GM06990 (cell line): ENCODE measurements around the gene IL22RA2.

Experiments
- DNase-seq: peaks from one replicate; pipeline ENCODE4 v3.0.0-alpha.2; 2011; ENCODE audit not compliant: insufficient read length; ENCODE audit errors: extremely low read depth
- H3K27me3 ChIP-seq: replicated peaks from 2 replicates; pipeline ENCODE4 v1.6.0; 2011; ENCODE audit warnings: low read length; ENCODE audit not compliant: control insufficient read depth, insufficient read depth
- H3K36me3 ChIP-seq: 2 replicates; pipeline ENCODE4 v1.5.1; 2011; ENCODE audit warnings: low read length; ENCODE audit not compliant: control insufficient read depth, insufficient read depth
- H3K4me3 ChIP-seq: replicated peaks from 2 replicates; pipeline ENCODE4 v1.5.1; 2011; ENCODE audit warnings: low read depth, mild to moderate bottlenecking, control low read depth, low read length
- TF ChIP-seq, protein P1 (sequence below): IDR thresholded peaks from 2 replicates; pipeline ENCODE4 v1.5.1; 2011; ENCODE audit warnings: low read length, control low read depth, mild to moderate bottlenecking, inconsistent platforms; ENCODE audit not compliant: insufficient read depth, poor library complexity, severe bottlenecking

IL22RA2 gene

DNA sequence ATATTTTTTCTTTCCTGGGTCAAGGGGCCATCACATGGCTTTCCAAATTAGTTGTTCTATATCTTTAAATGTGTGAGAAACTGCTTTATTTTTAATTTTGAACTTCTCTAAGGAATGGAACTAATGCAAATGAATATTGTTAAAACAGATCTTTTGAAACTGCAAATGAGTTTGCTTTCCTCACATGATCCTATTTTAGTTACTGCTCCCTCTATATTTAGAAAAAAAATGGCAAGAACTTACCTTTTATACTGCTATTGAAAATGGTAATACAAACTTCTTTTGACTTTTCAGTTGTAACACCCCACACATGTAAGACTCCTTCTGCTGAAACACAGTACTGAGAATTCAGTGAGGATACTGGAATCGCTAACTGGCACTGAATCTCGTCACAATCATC lies 29.8 kb upstream of the IL22RA2 start:
- DNase-seq = no peak
- Histone ChIP-seq H3K36me3 (peaks cover 6% of the 10 kb centered on the region), H3K4me3 (no peak overlapping the region), H3K27me3 (no peaks in the 10 kb centered on the region)
- TF ChIP-seq, protein P1, sequence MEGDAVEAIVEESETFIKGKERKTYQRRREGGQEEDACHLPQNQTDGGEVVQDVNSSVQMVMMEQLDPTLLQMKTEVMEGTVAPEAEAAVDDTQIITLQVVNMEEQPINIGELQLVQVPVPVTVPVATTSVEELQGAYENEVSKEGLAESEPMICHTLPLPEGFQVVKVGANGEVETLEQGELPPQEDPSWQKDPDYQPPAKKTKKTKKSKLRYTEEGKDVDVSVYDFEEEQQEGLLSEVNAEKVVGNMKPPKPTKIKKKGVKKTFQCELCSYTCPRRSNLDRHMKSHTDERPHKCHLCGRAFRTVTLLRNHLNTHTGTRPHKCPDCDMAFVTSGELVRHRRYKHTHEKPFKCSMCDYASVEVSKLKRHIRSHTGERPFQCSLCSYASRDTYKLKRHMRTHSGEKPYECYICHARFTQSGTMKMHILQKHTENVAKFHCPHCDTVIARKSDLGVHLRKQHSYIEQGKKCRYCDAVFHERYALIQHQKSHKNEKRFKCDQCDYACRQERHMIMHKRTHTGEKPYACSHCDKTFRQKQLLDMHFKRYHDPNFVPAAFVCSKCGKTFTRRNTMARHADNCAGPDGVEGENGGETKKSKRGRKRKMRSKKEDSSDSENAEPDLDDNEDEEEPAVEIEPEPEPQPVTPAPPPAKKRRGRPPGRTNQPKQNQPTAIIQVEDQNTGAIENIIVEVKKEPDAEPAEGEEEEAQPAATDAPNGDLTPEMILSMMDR = no peak

DNA sequence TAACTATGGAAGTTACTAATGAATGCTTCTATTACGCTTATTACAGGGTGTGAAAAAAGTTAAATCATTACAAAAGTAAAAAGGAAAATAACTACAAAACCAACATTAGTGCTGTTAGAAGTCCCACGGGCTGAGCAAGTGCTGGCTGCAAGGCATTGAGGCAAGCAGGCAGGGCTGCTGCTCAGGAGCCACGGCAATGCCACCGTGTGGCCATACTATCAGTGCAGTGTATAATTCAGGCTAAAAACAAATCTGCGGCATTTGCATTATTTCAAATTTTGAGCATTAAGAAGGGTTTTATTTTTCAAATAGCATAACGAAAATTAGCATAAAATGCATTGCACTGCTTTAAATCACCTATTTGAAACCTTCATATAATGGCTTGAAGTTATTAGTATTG lies 28.6 kb upstream of the IL22RA2 start:
- DNase-seq = no peak
- H3K27me3 ChIP-seq = no peaks in the 10 kb centered on the region
- H3K36me3 ChIP-seq = peaks cover 8% of the 10 kb centered on the region
- TF ChIP-seq, protein P1 = peak; percentile 42
- H3K4me3 ChIP-seq = no peak overlapping the region

DNA sequence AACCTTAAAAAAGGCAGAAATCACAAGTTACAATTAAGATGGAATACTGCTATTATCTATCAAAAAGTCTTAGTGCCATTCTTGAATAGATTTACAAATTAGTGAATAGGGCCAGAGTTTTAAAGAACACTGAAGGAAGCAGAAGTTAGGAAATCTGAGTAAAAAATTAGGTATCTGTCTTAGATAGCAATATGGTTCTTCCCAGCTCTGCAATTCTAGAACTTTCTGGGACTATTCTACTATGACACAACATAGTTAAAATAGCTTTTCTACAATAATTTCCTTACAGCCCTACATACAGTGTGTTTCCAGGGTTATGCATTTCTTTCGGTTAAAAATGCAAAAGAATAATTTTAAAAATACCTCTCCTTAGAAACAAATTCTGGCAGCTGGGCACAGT lies 27.6 kb upstream of the IL22RA2 start:
- Histone ChIP-seq H3K4me3 (no peak overlapping the region), H3K27me3 (no peaks in the 10 kb centered on the region), H3K36me3 (peaks cover 8% of the 10 kb centered on the region)
- TF ChIP-seq, protein P1 = no peak
- no peak for DNase-seq

DNA sequence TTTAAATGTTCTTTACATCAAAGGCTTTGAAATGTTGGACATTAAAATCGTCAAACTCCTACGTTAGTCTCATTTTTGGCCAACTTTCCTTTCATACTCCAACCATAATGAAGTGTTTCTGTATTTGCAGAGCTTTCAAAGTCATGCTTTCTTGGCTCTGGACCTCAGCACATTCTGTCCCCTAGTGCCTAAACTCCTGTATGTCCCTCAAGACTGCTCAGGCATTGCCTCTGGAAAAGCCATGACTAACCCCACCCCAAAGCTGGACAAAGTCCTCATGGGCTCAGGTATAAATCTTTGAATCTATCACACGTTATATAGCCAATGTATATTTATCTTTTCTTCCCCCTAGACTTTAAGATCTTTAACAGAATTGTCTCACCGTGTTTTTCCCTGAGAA lies 26.8 kb upstream of the IL22RA2 start:
- H3K27me3 ChIP-seq = no peaks in the 10 kb centered on the region

DNA sequence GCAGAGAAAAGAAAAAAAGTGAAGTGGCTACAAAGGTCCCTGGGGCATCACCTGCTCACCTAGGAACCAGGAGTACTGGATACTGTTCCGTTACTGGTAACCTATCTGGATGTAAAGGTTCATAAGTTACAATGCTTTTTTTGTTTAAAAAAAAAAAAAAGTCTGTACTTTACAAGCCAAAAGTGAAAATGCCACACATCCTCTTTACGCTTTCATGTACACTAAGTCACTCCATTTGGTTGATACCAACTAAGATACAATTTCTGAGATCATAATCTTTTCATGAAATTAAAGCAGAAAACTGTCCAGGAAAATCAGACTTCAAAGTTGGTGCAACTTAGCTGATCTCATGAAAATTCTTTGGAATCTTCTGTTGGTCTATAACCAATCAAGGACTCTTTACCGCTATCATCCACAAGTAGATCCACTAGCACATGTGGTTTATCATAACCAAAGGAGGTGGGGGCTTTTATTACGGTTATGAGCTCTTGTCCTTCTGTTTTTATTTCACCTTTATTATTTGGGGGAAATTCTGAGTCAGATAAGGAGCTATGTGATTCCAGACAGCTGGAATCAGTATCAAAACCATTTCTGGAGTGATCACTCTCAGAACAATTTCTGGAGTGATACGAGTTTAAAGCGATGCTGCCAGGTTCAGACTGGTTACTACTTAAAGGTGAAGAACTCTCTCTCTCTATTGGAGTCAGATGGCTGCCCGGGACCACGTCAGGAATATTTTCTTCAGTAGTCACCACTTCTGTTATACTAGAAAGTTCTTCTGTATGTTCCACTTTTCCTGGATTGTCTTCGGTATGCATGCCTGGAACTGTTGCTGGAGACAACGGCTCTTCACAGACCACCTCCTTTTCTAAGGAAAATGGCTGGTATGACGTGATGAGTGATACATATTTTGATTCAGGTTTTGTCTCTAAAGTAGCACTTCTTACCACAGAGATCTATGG lies 24.5 kb upstream of the IL22RA2 start:
- DNase-seq = no peak
- Histone ChIP-seq H3K4me3 (no peak overlapping the region), H3K27me3 (no peaks in the 10 kb centered on the region), H3K36me3 (peaks cover 3% of the 10 kb centered on the region; the same call in 1 of the 2 replicates)
- TF ChIP-seq, protein P1 = no peak

More for the DNA sequence above, 26.8 kb upstream of the IL22RA2 start:
- TF ChIP-seq, protein P1 = no peak
- Histone ChIP-seq H3K4me3 (no peak overlapping the region), H3K36me3 (peaks cover 4% of the 10 kb centered on the region)
- no peak for DNase-seq
